HG02943 (cell line): Measurements from ENCODE around the gene RFC1.
"Not testable (repeated sequence)": the region's sequence is repeated elsewhere in the genome, so short reads cannot be mapped to it uniquely, and the experiment has no call there.

Experiments used
- ATAC-seq: cut with Tn5 transposase; IDR thresholded peaks from one replicate; pipeline ENCODE4 v1.9.1; 2021; ENCODE audit warnings: mild to moderate bottlenecking, low read depth, moderate library complexity; ENCODE audit not compliant: unreplicated experiment

Gene RFC1

DNA sequence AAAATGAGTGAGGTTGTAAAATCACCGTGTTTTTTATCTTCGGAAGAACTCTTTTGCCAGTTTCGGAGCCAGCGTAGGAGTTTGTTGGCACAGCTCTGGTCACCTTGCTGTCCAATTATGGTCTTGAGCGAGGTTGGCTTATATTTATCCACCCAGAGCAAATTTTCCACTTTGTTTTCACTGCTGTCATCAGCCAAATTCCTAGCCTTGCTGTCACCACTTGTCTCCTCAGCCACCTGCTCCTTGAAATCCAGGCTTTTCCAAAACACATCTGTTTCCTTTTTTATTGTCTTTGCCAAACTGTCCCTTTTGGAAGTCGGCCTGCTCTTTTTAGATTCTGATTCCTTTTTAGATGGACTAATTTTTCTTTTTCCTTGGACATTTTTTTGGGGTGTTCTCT is 57.6 kb downstream of the RFC1 start:
- no peak for ATAC-seq

DNA sequence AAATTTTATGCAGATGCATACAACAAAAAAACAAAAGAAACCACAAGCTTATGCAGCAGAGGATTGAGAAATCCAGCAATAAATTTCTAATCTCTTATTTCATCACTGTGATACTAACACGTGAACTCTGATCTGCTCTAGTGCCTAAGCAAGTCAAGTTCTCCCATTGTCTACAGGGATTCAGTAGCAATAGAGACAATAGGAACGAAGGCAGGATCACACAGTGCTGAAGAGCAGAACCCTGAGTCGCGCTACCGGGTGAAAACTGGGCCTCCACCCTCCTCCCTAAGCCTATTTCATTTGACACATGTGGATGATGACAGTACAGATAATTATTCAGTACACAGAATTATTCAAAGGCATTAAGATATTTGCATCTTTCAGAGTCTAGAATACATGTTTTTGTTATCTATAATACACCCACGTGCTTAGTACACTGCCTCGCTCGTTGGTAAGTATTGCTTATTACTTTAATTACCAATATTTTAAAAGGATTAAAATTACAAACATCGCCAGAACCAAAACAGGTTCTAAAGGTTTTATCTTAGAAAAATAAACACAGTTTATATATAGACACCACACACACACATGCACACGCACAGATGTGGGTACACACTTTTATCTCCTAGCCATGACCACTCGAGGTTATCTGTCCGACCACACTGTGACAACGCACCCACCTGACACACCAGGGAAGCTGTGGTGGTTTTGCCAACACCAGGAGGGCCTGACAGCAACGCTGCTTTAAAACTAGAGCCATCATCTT is 60.1 kb downstream of the RFC1 start:
- no peak for ATAC-seq

DNA sequence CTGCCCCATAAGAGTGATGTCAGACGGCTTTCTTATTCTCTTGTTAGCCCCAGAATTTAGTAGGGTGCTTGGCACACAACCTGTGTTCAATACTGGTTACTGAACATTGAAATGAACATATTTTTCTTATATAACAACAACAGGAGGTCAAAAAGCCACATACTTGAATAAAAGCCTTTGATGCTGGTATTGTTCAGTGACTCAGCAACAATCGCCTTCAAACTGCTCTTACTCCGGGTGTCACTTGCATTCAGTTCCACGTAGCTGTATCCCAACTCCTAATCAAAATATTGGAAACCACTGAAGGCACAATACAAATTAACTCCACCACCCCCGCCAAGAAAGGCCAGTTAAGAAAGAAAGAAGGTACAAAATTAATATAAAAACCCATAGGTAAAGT is 61.5 kb downstream of the RFC1 start:
- no peak for ATAC-seq

DNA sequence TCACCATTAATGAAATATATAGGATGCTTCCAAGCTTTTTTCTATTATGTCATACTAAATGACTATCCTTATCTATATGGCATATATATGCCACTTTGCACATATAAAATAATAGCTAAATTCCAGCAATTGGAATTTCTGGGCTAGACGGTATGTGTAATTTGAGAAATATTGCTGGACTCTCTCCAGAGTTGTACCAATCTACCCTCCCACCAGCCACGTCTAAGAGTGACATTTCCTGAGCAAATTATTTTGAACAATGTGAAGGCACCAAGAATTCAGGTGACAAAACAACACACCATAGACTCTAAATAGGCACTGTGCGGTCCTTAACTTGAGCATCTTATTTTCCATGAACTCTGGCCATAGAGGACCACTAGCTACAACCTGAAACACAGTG is 62.3 kb downstream of the RFC1 start:
- no peak for ATAC-seq

DNA sequence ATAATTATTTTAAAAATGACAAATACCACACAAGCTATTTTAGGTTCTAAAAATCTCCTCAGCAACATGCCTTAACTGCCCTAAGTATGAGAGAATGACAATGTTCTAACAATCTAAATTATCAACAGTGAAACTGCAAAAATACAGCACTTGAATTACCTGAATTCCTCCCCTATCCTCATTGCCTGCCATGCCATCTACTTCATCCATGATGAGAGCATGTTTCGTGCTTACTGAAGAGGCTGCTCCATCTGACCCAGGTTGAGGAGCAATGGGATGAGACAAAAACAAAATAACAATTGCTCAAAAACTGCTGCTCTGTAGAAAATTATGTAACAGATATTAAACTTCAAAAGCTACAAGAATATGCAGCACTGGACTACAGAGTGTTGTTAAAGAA is 63.3 kb downstream of the RFC1 start:
- no peak for ATAC-seq

DNA sequence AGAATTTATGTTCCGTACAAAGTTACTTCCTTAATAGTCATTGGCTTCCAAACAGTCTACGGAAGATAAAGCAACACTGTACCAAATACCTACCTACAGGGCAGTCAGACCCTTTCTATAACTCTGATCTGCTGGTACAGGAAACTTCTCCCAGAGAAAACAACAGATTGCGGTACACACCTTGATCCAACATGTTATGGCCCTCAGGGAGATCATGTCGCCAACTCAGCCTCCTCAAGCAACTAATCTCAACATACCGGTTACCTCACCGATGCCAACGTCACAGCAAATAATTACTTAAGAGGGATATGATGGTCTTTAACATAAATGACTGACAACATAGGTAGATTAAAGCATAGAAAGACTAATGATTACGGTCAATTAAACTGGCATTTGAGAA is 70.4 kb downstream of the RFC1 start:
- no peak for ATAC-seq

DNA sequence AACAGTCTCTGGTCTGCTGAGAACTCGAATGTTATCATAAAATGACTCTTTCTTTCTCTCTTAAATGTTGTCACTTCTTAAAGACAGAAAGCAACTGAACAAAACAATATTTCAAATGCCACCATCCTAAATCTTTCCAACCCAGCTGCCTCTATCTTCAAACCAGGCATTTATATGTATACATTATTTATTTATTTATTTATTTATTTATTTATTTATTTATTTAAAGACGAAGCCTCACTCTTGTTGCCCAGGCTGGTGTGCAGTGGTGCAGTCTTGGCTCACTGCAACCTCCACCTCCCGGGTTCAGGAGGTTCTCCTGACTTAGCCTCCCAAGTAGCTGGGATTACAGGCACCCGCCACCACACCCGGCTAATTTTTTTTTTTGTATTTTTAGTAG is 73.7 kb downstream of the RFC1 start:
- ATAC-seq = not testable (repeated sequence)

DNA sequence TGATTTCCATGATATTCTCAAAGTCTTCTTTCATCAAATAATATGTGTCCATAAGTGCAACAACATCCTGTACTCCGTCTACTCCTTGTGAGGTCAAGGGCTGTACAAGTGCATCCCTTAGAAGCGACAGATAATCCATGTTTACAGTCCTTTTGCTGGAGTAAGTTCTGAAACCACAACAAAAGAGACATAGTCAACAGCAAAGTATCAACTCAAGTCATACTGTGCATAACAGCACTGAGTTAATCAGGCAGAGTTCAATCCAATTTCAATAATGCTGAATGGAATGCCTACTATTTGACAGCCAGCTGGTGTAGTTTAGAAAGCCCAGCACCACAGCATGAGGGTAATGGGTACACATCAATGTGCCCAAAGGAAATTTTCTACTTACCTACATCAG is 74.5 kb downstream of the RFC1 start:
- no peak for ATAC-seq

DNA sequence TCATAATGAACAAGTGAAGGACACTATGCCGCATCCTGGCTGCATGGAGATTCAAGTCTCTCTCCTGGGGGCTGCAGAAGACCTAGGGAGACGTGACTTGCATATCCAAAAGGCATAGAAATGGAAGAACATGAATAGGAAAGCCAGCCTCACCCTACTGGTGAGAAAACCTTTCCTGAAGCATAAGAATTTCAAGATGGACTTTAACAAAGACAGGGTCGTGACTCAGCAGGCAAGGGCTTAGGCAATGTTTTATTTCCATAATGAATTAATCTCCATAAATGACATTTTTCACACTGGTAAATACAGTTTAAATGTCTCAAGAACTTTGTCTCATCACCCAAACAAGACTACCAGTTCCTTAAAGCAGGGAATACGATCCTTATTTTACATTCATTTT is 78.9 kb downstream of the RFC1 start:
- ATAC-seq = no peak

DNA sequence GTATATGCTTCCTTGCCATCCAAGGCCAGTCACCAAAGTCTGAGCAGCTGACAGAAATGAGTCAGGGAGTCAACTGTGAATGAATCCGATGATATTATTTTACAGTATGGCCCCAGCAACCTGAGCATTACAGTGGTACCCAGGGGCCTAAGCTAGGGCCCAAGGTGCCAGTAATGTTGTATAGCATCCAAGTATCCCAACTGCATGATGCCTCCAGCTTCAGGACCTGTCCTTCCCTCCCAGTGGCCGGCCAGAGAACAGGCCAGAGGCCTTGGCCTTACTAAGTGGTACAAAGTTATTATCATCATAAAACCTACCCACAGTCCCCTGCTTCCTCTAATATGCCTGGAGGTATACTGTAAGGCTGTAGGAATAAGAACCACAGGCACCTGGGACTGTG is 79.9 kb downstream of the RFC1 start:
- no peak for ATAC-seq

DNA sequence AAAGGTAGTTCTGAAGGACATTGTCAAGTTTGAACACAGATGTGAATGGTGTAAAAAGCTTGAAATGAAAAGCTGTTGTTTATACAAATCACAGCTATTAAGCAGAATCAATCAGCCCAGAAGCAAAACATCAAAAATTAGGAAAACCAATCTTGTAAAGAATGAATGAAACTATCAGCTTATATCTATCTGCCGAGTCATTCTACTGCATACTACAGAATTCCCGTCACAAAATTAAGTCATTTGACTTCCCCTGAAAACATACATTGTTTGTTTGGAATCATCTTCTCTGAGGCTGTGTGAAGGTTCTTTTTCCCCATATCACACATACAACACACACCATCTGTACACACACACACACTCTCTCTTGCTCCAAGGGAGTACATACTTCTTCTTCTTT is 80.3 kb downstream of the RFC1 start:
- no peak for ATAC-seq

DNA sequence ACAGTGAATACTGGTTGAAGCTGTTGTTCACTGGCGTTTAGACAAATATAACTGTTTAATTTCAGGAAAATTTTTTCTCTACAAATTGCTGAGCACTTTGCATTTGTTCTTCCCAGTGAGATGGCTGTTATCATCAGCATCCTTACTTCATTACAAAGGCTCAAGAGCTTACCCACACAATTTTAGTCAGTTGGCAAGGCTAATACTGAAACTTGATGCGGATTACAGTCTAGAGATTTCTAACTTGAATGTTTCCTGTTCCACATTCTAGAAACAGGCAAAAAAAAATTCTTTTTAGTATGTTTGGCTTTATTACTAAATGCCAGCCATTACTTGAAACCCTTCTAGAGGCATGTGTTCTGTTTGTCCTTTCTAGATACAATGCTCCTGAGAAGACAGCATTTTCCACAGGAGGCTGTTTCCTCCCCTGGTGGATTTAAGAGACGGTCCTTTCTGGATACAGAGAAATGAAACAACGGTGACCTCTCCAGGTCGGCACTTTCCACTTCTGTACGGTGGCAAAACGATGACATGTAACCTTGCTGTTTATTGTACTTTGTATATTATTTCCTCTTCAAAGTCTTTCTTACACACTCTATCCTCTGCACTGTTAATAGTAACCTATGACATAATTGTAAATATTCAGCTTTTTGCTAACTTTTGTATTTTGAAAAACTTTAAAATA is 80.9 kb downstream of the RFC1 start:
- no peak for ATAC-seq

DNA sequence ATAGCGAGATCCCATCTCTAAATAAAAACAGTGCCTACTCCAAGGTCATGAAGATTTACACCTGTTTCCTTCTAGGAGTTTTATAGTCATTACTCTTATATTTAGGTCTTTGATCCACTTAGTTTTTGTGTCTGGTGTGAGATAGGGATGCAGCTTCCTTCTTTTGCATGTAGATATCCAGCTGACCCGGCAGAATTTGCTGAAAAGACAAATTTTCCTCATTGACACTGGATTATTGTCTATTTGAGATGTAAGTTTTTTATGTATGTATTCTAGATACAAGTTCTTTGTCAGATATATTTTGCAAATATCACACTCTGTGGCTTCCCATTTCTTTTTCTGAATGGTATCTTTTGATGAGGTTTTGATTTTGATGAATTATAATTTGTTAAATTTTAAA is 85.4 kb downstream of the RFC1 start:
- no peak for ATAC-seq

DNA sequence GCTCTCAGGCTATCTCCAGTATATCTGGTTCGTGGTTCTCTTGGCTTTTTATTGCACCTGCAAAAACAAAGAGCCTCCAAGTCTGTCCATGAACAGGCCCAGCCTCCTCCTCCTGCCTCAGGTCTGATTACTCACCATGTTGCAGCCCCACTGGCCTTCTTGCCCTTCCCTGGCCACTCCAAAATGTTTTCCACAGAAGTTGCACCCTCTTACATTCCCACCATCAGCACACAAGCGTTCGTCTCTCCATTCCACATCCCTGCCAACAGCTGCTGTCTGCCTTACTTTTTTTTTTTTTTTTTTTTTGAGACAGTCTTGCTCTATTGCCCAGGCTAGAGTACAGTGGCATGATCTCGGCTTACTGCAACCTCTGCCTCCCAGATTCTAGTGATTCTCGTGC is 86.7 kb downstream of the RFC1 start:
- ATAC-seq = no peak

DNA sequence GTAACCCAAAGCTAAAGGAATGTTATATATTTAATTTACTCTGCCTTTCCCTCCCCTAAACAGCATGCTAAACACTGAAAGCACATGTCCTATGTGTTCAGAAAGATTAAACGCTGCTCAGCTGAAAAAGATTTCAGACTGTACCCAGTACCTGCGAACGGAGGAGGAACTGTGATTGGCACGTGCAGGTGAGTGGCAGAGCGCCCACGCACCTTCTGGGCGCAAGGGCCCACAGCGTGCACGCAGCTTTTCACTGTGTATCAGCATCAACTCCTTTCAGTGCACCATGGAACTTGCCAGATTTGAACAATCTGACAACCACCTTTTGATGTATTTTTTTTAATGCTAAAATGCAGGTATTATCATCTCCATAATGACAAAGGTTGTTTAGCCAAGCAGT is 87.7 kb downstream of the RFC1 start:
- no peak for ATAC-seq

DNA sequence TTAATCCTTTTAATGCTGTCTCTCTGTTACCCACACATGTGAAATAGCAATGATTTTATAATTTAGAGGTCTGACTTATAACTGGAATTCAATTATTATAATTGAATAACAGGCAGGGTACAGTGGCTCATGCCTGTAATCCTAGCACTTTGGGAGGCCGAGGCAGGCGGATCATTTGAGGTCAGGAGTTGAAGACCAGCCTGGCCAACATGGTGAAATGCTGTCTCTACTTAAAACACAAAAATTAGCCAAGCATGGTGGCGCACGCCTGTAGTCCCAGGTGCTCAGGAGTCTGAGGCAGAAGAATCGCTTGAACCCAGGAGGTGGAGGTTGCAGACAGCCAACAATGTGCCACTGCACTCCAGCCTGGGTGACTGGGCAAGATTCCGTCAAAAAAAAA is 88.5 kb downstream of the RFC1 start:
- not testable (repeated sequence) for ATAC-seq

DNA sequence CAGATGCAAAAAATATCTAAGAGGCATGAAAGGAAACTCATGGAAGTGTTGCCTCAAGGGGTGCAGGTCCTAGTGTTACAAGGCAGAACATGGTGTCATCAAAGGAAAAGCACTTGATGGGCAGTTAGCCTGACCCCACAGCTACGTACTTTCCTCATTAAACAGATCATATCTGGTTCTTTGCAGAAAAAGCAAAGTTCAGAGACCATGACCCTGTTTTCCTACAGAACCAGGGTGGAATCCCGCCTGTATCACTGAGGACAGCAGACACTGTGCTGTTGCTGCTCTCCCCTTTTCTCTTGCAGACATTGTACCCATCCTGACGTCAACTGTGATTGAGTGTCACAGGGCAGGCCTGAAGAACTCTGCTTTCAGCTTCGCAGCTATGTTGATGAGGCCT is 91.7 kb downstream of the RFC1 start:
- ATAC-seq = no peak

DNA sequence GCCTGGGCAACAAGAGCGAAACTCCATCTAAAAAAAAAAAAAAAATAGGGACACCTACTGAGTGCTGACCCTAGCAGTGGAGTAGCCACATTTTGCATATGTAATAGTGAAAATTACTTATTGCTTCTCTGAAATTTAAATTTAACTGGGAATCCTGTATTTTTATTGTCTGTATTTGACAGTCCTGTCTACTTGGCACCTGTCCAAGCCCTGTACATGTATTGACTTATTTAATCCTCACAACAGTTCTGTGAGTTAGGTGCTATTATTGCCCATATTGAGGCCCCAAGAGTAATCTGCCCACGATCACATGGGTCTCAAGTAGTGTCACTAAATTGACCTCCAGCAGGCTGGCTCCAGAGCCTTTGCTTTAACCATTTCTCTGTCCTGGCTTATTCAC is 102.3 kb downstream of the RFC1 start:
- ATAC-seq = no peak

DNA sequence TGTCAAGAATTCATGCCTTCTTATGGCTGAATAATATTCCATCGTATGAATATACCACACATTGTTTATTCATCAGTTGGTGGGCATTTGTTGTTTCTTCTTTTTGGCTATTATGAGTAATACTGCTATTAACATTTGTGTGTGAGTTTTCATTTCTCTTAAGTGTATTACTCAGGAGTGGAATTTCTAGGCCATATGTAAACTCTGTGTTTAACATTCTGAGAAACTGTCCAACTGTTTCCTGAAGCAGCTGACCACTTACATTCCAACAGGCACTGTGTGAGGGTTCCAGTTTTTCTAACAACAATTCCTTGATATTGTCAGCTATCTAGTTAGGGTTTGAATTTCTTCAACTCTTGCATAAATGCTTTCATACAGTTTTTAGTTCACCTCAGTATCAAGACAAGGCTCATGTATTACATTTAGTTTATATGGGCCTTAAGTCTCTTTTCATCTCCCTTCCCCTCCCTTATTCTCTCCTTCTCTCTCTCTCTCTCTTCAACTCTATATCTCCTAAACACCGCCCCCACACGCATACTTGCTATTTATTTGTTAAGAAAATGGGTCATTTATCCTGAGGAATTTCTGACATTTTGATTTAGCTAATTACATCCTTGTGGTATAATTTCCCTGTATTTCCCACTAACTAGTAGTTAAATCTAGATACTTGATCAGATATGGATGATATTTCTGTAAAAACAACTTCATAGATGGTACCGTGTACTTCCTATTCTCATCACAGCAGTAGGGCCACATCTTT is 106.4 kb downstream of the RFC1 start:
- no peak for ATAC-seq

DNA sequence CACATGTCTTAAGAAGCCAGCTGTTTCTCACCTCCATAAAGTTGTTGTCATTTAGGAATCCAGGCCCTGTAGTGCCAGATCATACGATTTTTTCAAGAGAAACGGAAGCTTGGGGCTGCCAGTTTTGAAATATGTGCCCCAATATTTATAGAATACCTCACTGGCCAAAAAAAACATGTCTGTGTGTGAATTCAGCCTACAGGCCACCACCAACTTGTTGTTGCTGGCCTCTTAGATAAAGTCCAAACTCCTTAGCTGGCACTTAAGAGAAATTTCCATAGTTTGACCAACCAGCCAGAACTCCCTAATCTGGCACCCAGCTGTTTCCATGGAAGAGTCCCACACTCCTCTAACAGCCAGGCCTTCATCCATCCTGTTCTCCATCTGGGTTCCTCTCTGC is 109.7 kb downstream of the RFC1 start:
- no peak for ATAC-seq

DNA sequence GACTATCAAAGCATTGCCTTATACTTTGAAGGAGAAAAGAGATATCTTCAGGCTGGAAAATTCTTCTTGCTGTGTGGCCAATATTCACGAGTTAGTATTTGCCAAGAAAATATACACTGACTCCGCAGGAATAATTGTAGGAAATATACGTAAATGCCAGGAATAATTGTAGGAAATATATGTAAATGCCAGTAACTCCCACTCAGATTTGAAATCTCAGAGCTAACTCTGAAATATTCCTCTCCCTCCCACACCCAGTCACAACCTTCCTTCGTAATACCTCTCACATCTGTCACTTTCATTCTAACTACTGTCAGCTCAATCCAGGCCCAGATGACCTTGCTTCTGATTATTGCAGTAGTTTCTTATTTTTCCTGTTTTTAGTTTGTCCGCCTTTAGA is 110.3 kb downstream of the RFC1 start:
- ATAC-seq = no peak

DNA sequence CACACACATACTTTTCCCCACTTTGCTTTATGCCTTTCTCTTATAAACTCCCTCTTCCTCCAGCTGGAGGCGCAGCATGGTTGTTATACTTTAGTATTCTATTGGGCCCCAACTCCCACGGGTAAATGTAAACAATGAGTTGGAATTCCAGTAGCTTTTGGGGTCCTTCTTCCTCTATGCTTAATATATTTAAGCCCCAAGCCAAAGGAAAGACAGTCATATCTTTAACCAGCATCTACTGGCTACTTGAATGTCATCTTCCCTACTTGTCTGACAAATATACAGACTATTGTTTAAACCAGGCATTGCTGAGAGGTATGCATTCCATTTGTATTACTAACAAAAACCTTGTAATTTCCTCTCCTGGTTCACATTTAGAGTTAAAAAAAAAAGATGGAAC is 110.9 kb downstream of the RFC1 start:
- no peak for ATAC-seq
